Esophagus squamous epithelium (tissue), 4 donors: ENCODE data around the gene PAX3.

Experiments
- POLR2A ChIP-seq, 4 donors: fragments of 450-650 bp; IDR thresholded peaks; one replicate each; pipeline ENCODE4 v1.6.1; 2017; ENCODE audit warnings: antibody characterized with exemption in 4 of 4, mild to moderate bottlenecking in 4 of 4, moderate library complexity in 3 of 4
- TF ChIP-seq, protein P1 (sequence below), 6 experiments: fragments of 450-650 bp in 4 of 6; fragments of 200-600 bp in 2 of 6; sonication (generic) in 2 of 6; IDR thresholded peaks; one replicate each; pipeline ENCODE4 v1.5.1; 2016 to 2019; ENCODE audit warnings: antibody characterized with exemption in 6 of 6, mild to moderate bottlenecking in 4 of 6, moderate library complexity in 4 of 6

DNA sequence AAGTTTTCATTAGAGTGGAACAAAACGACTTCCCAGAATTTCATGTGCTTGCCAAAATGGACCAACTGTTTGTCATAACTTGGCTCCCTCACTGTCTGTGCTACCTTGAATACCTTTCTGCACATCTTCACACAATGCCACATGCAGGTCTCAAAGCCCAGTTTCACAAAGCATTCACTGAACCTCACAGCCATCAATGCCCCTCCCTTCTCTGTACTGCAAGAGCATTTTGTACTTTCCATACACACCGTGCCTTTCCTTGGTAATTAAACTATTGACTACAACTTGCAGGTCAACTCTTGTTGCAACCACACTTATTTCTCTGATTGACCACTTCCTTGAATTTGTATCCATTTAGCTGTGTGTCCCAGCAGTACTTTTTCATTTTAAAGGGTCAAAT, 50.5 kb downstream of the PAX3 start:
- TF ChIP-seq, protein P1, sequence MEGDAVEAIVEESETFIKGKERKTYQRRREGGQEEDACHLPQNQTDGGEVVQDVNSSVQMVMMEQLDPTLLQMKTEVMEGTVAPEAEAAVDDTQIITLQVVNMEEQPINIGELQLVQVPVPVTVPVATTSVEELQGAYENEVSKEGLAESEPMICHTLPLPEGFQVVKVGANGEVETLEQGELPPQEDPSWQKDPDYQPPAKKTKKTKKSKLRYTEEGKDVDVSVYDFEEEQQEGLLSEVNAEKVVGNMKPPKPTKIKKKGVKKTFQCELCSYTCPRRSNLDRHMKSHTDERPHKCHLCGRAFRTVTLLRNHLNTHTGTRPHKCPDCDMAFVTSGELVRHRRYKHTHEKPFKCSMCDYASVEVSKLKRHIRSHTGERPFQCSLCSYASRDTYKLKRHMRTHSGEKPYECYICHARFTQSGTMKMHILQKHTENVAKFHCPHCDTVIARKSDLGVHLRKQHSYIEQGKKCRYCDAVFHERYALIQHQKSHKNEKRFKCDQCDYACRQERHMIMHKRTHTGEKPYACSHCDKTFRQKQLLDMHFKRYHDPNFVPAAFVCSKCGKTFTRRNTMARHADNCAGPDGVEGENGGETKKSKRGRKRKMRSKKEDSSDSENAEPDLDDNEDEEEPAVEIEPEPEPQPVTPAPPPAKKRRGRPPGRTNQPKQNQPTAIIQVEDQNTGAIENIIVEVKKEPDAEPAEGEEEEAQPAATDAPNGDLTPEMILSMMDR (IDR thresholded peaks at IDR 0.05): no peak
- TF ChIP-seq POLR2A (IDR thresholded peaks at IDR 0.05): no peak
